ENCODE measurements around the gene NCKAP5.

Gene NCKAP5

DNA sequence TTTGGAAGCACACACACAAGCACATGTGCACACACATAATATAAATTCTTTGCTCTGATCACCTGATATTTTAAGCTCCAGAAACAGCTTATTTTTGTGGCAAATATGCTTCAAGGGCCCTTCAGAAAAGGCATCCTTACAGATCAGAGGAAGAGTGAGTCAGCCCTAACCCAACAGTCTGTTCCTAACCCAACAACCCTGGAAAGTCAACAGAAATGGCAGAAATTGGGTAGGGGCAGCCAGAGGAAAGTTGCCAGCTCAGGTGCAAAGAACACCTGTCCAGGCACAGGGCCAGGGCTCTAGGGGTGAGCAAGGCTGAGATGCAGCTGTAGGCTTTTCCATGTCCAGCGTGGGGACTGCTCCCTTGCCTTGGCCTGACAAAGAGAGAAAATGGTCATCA, 6.4 kb upstream of the NCKAP5 start:
- DNase-seq (ENCODE audit: extremely low read depth in 1 of 2, low read depth in 1 of 2): no peak

DNA sequence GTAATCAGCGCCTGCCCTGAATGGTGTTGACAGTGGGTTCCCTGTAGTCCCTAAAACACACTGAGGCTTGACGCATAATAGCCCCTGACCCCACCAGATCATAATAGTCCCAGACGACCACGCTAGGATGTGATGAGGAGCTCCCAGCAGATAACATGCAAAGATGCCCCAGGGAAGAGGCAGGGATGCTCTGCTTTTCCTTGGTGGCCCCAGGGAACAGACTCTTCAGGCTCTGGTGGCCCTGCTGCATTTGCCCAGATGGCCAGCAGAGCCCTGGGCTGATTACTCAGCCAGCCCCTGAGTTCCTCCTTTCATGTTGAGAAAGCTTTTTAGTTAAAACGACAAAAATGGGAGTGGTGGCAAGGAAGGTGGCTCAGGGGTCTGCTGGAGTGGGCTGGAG, 5.9 kb upstream of the NCKAP5 start:
- DNase-seq (ENCODE audit: extremely low read depth in 1 of 2, low read depth in 1 of 2): no peak

DNA sequence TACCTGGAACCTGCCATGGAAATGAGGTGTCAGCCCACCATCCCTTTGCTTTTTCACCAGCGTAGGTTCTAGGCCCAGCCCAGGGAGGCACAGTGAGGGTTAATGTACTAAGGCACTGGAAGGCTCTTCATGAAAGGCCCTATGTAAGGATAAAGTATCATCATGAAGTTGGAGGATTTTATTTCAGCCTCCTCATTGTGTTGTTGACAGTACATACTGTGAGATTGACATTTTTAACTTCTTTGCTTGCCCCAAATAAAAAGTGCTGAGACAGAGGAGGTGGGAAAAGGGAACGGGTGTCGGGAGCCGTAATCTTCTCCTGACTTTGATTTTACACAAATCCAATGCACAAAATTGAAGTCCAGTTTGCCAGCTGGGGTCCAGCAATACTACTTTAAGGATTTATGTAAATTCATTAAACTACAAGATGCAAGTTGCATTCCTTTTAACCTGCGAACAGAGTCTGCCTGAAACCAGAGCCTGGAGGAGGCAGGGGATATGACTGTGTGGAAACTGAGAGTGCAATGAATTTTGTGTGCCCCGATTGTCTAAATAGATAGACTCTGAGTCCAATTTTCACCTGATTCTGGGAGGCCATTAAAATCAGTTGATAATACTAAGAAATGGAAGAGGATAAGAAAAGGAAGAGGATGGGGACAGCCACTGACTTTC, 5.4 kb upstream of the NCKAP5 start:
- no peak for DNase-seq (ENCODE audit: extremely low read depth in 1 of 2, low read depth in 1 of 2)

DNA sequence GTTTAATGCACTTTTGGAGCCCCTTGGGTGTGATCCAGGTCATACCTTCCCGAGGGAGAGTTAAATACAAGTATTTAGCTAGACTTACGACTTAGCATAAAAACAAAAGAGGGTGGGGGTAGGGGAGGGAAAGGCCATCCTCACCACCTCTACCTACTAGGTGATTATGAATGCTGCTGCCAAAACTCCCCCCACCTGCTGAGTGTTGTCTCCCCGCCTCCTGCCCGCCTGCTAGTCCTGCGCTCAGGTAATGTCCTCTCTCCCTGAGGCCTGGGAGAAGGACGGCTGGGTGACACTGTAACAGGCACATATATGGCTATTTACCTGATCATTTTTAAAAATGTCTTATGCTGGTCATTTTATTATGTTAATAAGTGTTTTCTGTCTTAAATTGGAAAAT, 3.0 kb upstream of the NCKAP5 start:
- DNase-seq (ENCODE audit: extremely low read depth in 1 of 2, low read depth in 1 of 2): no peak

DNA sequence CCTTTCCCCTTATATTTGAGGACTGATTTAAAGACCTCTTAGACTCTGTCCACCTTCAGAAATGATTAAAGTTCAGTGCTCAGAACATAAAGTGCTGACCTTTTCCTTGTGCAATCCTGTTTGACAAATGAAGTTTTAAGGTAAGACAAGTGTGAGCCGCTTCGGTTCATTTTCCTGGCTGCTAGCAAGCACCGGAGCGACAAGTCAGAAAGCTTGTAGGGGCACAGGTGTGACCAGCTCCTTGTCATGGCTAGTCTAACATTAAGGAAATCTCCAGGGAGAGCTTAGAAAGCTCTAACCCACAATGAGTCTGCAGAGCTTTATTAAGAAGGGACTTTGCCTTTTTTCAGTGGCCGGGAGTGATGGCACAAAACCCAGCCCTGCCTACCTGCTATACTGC, 2.3 kb upstream of the NCKAP5 start:
- DNase-seq (ENCODE audit: extremely low read depth in 1 of 2, low read depth in 1 of 2): no peak

DNA sequence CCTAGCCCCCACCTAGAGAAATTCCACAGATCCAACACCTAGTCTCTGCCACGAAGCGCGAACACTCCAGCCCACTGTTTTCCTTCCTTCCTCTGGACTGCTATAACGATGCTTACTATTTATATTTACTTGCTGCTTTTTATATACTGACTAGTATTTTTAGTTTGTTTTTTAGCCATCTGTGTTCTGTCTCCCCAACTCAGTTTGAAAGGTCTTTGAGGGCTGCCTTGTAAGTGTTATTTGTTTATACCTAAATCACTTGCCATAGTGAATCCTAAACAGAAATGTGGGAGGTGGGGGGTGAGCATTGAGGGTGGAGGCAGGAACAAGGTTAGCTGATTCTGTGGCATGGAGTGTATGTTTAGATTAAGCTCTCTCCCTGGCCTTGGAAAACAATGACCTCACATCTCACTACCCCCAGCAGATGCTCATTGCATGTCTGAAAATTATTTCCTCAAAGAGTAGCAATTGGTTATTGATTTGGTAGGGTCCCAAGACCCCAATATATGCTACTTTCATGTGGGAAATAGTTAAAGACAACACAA, 1.1 kb upstream of the NCKAP5 start:
- no peak for DNase-seq (ENCODE audit: extremely low read depth in 1 of 2, low read depth in 1 of 2)

DNA sequence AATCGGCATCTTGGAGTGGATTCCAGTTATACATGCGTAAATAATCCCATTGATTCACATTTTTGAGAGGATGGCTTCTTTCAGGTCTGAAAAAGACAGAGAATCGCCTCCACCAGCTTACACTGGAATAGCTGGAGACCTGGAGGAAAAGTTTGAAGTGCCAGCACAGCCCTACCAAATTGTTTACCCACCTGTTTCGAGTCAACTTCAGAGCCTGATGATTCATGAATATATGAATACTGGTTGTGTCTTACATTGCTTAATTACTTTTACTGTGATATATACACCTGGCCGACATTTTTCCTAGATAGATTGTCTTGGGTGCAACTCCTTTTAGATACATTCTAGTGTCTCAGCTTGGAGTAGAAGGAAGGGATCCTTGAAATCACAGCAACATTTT, 335 bp upstream of the NCKAP5 start:
- DNase-seq (ENCODE audit: extremely low read depth in 1 of 2, low read depth in 1 of 2): no peak

DNA sequence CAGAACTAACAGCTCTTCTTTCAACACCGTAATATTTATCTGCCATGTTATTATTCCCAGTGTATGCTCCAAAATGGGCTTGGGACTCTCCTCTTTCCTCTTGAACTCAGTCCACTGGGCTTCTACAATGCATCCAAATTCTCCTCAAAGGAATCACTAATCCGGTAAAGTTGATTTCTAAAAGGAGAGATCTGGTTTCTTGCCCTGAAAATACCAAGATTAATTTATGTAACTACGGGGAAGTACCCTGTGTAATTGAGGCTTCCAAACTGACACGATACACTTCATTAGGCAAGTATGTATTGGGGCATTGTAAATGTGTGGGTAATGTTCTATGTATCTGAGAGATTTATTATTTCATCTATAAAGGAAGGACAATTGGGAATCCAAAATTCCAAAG, 5.7 kb downstream of the NCKAP5 start:
- no peak for DNase-seq (ENCODE audit: extremely low read depth in 1 of 2, low read depth in 1 of 2)

DNA sequence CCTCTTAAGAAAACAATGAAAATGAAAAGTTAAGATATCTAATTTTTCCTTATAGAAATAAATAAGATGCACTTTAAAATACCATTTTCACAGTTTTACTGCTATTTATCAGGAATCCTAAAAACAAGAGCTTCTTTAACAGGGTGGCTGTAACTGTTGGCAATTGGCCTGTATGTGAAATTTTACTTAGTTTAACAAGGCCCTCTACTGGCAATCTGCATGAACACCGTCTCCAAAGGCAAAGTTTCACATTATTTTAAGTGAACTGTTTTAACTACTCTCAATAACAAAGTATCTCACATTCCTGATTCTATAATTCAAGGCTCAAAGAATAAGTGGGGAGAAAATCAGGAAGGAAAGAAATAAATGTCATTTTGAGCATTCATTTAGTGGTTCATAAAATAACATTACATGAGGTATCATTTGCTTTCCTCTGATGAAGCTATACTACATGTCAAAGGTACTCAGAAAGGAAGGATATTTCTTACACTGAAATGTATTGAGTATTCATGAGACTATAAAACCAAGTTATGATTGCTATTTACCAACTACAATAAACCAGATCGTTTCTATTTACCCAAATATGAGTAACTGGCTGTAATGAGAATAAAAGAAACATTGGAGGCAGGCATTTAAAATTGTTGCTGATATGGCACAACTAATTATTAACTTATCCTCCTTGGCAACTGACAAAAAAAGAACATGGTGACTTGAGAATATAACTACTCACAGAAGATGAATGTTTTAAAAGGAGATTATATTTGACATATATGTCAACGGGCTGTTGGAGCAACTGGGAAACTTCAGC, 7.0 kb downstream of the NCKAP5 start:
- no peak for DNase-seq (ENCODE audit: extremely low read depth in 1 of 2, low read depth in 1 of 2)

DNA sequence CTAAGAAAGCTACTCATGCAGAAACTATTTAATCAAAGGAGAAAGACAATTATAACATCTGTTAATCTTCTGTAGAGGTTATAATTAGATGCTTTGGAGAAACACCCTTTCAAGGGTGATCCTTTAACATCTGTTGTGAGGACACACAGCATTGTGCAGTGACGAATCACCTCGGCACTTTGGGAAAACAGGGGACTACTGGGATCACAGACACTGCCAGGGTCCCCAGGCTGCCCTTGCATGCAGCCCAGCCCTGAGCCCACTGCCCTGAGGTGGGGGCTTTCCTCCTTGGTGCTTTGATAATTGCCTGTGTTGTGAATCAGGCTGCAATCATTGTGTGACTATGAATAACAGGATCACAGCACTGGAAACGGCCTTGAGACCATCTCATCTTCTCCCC, 10.6 kb downstream of the NCKAP5 start:
- no peak for DNase-seq (ENCODE audit: extremely low read depth in 1 of 2, low read depth in 1 of 2)

DNA sequence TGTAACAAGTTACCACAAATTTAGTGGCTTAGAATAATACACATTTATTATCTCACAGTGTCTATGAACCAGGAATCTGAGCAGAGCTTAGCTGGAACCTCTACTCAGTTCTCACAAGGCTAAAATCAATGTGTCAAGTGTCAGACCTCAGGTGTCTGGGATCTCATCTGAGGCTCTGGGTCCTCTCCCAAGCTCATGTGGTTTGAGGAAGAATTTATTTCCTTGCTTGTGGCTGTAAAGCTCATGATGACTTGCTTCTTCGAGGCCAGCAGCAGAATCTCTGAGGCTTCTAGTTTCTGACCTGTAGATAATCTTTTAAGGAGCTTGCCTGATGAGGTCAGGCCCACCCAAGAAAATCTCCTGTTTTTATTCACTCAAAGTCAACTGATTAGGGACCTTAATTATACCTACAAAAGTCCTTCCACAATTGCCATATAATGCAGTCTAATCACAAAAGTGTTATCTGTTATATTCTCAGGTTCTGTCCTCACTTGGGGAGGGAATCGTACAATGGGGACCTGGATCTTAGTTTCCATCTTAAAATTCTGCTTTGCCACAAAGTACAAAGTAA, 14.3 kb downstream of the NCKAP5 start:
- DNase-seq (ENCODE audit: extremely low read depth in 1 of 2, low read depth in 1 of 2): no peak

DNA sequence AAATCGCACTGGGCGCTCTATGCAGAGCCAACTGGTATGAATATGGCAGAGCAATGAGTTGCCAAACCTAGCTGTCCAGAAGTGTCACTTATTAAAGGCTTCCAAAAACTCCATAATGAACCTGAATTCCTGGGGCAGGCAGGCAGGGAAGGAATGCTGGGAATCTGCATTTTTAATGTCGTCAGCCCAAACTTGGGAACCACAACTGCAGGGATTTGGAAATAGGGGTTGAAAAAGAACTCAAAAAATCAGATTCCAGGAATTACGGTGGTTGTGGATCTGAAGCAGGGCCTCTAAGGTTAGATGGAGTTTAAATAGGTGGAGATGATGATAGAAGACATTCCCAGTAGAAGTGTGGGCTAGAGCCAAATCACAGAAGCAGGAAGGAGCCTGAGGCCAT, 15.0 kb downstream of the NCKAP5 start:
- DNase-seq (ENCODE audit: extremely low read depth in 1 of 2, low read depth in 1 of 2): no peak

DNA sequence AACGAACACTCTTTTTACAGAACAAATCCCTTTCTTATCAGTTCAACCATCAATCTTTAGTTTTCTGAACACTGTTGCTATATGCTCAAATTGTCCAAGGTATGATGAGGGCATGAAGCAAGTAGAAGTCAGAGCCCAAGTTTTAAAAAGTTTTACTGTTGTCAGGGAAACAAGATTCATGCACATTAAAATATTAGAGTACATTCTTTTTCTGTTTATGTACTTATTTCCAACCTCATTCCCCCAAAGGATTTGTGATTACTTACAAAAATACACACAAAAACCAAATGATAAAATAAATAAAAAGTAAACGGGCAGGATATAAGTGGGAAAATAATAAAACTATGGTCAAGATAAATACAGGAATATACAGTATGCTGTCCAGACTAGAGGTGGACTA, 15.4 kb downstream of the NCKAP5 start:
- no peak for DNase-seq (ENCODE audit: extremely low read depth in 1 of 2, low read depth in 1 of 2)

DNA sequence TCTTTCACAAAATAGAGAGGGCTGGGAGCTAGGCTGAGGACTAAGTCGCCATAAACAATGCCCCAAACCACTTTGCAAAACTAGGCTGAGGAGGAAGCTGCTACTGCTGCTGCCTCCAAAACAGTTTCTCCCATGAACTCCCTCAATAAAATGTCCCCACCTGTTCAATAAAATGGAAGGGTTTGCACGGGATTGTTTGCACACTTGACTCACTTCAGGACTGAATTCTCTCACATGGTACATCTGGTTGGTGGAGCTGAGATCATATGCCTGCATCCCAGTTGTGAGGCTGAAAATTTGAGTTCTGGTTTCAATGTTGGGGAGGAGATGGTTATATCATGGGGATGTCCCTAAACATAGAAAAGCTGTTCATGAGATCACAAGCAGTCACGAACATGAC, 26.5 kb downstream of the NCKAP5 start:
- DNase-seq (ENCODE audit: extremely low read depth in 1 of 2, low read depth in 1 of 2): no peak

DNA sequence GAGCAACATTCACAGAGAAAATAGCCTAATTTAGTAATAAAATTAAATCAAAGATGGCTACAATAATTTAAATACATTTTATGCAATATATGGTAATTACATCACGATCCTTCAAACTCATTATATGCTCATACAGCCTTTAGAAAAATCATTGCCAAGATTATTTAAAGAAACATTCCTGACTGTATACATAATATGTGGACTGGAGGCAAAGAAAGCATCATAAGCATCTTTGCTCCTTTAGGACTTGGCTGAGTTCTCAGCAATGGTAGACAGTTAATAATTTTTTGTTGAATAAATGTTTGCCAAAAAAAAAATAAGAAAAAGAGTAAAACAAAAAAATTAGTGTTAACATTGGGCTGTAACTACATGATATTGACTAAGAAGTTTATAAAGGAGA, 26.9 kb downstream of the NCKAP5 start:
- no peak for DNase-seq (ENCODE audit: extremely low read depth in 1 of 2, low read depth in 1 of 2)

DNA sequence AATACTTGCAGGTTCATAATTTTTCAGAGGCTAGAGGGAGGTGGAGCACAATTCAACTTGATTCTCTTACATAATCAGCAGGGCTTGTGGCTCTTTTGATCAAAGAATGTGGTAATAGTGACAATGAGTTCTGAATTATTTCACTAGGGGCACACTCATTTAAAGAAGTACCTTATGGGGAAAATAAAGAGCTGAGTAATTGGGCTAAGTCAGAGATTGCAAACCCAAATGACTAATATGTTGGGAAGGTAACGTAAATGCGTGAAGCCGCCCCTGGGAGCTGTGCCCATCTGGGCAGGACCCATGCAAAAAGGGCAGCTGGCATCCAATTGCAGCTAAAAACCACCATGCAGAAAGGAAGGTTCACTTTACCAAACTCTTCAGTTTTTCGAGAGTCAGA, 35.3 kb downstream of the NCKAP5 start:
- no peak for DNase-seq (ENCODE audit: extremely low read depth in 1 of 2, low read depth in 1 of 2)

DNA sequence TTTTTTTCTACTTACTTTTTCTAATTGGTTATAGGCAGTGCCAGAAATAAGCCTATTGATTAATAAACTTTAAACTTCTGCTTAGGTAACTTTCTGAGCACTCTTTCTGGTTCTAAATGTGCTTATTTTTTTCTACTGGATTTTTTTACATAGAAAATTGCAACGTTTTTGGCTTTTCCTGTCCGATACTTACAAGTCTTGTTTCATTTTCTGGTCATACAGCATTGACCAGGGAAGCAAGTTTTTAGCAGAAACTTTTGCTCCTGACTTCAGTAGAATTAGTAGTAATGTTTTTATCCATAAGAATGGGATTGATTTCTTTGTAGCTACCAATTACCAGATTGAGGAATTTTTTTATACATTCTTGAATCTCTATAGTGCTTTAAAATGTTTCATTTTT, 36.9 kb downstream of the NCKAP5 start:
- no peak for DNase-seq (ENCODE audit: extremely low read depth in 1 of 2, low read depth in 1 of 2)

DNA sequence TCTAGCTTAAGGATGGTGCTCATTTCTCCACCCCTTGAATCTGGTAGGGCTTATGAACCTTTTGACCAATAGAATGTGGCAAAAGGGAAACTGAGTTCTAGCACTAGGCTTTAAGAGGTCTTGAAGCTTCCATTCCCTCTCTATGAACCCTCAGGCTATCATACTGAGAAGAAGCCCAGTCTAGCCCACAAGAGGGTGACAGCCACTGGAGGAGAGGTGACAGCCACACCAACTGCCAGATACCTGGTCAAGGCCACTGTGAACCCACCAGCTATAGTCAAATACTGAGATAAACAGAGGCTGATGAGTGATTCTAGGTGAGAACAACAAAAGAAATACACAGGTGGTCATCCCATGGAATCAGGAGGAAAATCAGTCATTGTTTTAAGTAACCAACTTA, 37.6 kb downstream of the NCKAP5 start:
- DNase-seq (ENCODE audit: extremely low read depth in 1 of 2, low read depth in 1 of 2): no peak

DNA sequence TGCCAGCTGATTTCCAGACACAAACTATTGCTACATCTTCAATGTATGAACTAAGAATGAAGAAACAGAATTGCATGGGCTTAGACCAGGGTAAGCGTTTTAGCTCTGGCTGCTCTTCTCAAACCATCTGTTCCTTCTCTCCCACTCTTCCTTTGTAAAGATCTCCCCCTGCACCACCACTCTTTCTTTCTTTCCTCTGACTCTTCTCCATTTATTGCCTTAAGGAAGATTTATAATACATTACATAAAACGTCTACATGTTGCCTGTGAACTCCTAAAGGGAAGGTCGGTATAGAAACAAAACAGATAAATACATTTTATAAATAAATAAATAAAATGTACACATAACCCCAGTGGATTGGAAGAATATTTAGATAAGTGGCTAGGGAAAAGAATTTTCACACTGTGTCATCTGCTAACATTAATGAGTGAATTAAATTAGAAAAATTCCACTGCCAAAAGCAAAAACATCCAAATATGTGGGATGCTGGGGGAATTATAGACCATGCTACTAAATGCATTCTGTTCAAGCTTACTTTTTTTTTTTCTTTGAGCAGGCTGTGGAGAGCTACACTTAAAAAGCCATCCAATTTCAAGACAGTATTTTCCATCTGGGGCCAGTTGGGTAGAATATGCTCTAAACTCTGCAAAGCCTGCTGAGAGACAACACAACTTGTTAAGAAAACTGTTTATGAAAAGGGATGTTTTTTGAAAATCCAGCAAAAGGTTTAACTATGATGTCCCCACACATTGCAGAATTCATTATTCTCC, 41.5 kb downstream of the NCKAP5 start:
- DNase-seq (ENCODE audit: extremely low read depth in 1 of 2, low read depth in 1 of 2): no peak

DNA sequence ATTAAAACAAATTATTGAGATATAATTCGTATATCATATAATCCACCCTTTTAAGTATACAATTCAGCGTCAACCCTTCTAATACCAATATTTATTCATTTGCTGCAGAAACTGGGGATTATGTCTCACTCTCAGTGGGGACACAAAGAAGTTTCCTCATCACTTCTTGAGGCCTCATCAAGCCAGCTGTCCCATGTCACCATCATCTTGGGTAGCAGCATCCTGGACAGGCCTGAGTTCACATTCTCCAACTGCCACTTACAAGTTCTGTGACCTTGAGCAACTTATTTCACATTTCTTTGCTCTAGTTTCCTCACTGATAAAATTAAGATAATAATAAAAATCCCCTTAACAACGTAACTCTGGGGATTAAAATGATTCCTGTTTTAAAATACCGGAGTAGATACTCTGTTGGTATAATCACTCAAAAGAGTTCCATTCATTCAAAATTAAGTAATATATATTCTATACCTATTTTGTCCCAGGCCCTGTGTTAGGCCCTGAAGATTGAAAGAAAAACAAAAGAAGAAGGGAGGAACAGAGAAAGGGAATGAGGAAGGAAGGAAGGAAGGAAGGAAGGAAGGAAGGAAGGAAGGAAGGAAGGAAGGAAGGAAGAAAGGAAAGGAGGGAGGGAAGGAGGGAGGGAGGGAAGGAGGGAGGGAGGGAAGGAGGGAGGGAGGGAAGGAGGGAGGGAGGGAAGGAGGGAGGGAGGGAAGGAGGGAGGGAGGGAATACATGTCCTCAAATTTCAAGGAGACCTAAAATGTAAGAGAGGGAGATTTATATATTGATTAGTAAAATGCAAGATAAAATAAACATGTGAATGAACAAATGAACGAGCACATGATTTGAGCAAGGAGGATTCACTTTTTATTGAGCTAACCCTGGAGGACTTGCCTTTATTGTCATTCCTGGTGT, 42.4 kb downstream of the NCKAP5 start:
- no peak for DNase-seq (ENCODE audit: extremely low read depth in 1 of 2, low read depth in 1 of 2)
